22Rv1 (cell line): ENCODE measurements around the gene SNX18.

ENCODE experiments used
- ZFX ChIP-seq: fragments of 450-650 bp; IDR thresholded peaks from 2 replicates; pipeline ENCODE4 v1.6.1; 2017; ENCODE audit warnings: antibody characterized with exemption, borderline replicate concordance
- TF ChIP-seq, protein P1 (sequence below): fragments of 450-650 bp; IDR thresholded peaks from 2 replicates; pipeline ENCODE4 v1.5.1; 2017; ENCODE audit warnings: mild to moderate bottlenecking

DNA sequence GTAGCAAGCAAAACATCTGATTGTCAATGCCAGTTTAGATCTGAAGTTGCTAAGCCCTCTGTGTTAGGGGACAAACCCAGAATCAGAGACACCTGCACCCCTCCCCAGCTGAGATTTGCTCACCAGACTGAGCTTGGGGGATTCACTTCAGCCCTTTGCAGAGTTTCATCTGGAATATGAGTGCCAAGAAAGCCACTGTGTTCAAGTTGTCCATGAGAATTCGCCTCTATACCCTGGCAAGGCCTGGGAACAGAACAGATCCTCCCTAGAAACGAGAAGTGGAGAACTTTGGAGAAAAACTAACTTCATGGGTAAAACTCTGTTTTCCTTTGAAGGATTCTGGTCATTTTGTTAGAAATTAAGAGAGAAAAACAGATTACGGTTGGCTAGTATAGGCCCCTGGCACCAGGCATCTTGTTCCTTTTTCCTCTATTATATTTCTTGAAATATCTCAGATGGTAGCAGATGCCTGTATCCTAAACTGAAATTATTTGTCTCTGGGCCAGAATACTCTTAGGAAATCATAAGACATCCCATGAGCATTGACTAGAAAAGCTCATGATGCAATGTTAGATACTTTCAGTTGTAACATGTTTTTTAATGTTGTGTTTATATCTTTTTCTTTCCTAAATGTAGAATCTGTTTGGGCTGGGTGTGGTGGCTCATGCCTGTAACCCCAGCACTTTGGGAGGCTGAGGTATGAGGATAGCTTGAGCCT, 64.4 kb downstream of the SNX18 start:
- TF ChIP-seq, protein P1, sequence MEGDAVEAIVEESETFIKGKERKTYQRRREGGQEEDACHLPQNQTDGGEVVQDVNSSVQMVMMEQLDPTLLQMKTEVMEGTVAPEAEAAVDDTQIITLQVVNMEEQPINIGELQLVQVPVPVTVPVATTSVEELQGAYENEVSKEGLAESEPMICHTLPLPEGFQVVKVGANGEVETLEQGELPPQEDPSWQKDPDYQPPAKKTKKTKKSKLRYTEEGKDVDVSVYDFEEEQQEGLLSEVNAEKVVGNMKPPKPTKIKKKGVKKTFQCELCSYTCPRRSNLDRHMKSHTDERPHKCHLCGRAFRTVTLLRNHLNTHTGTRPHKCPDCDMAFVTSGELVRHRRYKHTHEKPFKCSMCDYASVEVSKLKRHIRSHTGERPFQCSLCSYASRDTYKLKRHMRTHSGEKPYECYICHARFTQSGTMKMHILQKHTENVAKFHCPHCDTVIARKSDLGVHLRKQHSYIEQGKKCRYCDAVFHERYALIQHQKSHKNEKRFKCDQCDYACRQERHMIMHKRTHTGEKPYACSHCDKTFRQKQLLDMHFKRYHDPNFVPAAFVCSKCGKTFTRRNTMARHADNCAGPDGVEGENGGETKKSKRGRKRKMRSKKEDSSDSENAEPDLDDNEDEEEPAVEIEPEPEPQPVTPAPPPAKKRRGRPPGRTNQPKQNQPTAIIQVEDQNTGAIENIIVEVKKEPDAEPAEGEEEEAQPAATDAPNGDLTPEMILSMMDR = no peak
- TF ChIP-seq ZFX = no peak
